ENCODE measurements around the gene RPP40.

RPP40 gene

GRCh38 chr6:4970739-4971395 is 33.0 kb downstream of the RPP40 start:
- TF ChIP-seq TAF1 (IDR thresholded peaks at IDR 0.05; ENCODE audit: borderline replicate concordance, insufficient read depth, low read length) = no peak
- no peak for TF ChIP-seq REST (IDR thresholded peaks at IDR 0.05; ENCODE audit: insufficient read depth in 1 of 2, low read depth in 2 of 2, low read length in 2 of 2)
- no peak for TF ChIP-seq SIN3A (IDR thresholded peaks at IDR 0.05; ENCODE audit: borderline replicate concordance, insufficient read depth, low read length)
- no peak for TF ChIP-seq POLR2AphosphoS5 (IDR thresholded peaks at IDR 0.05; ENCODE audit: low read depth, low read length)
- TF ChIP-seq FOXP2 (optimal IDR thresholded peaks at IDR 0.05; ENCODE audit: borderline replicate concordance, extremely low read depth, extremely low read length, insufficient read depth) = no peak

GRCh38 chr6:4969609-4970285 is 34.1 kb downstream of the RPP40 start:
- TF ChIP-seq REST (IDR thresholded peaks at IDR 0.05; ENCODE audit: insufficient read depth in 1 of 2, low read depth in 2 of 2, low read length in 2 of 2) = no peak
- no peak for TF ChIP-seq POLR2AphosphoS5 (IDR thresholded peaks at IDR 0.05; ENCODE audit: low read depth, low read length)

- TF ChIP-seq TAF1 (IDR thresholded peaks at IDR 0.05; ENCODE audit: borderline replicate concordance, insufficient read depth, low read length) = no peak
- no peak for TF ChIP-seq REST (IDR thresholded peaks at IDR 0.05; ENCODE audit: insufficient read depth in 1 of 2, low read depth in 2 of 2, low read length in 2 of 2)
- TF ChIP-seq POLR2AphosphoS5 (IDR thresholded peaks at IDR 0.05; ENCODE audit: low read depth, low read length) = no peak
- TF ChIP-seq SIN3A (IDR thresholded peaks at IDR 0.05; ENCODE audit: borderline replicate concordance, insufficient read depth, low read length) = no peak
- TF ChIP-seq FOXP2 (optimal IDR thresholded peaks at IDR 0.05; ENCODE audit: borderline replicate concordance, extremely low read depth, extremely low read length, insufficient read depth) = no peak
Observed at GRCh38 chr6:4967301-4968030, 36.4 kb downstream of the RPP40 start.

GRCh38 chr6:4965562-4966389 is 38.1 kb downstream of the RPP40 start:
- TF ChIP-seq SIN3A (IDR thresholded peaks at IDR 0.05; ENCODE audit: borderline replicate concordance, insufficient read depth, low read length) = no peak
- TF ChIP-seq TAF1 (IDR thresholded peaks at IDR 0.05; ENCODE audit: borderline replicate concordance, insufficient read depth, low read length) = no peak
- no peak for TF ChIP-seq FOXP2 (optimal IDR thresholded peaks at IDR 0.05; ENCODE audit: borderline replicate concordance, extremely low read depth, extremely low read length, insufficient read depth)
- TF ChIP-seq POLR2AphosphoS5 (IDR thresholded peaks at IDR 0.05; ENCODE audit: low read depth, low read length) = no peak
- TF ChIP-seq REST (IDR thresholded peaks at IDR 0.05; ENCODE audit: insufficient read depth in 1 of 2, low read depth in 2 of 2, low read length in 2 of 2) = no peak

All from PFSK-1 (cell line).